K562 treated with DMSO at 1 percent for 24 hours (cell line): Measurements from ENCODE around the gene ZSWIM1. TPM values are rescaled to one million over a fixed set of nuclear protein-coding genes. Genes with fewer than 3 reads are reported as not detected.

ENCODE experiments used
- total RNA-seq: library from RNA; unstranded; fragments of 300-600 nt; gene quantifications from 2 replicates; pipeline ENCODE4 v1.2.3, GENCODE V29; 2022; ENCODE audit warnings: low read depth; ENCODE audit not compliant: insufficient read depth

Gene ZSWIM1
- 14.3 and 14.4 TPM in 2 replicates for total RNA-seq

DNA sequence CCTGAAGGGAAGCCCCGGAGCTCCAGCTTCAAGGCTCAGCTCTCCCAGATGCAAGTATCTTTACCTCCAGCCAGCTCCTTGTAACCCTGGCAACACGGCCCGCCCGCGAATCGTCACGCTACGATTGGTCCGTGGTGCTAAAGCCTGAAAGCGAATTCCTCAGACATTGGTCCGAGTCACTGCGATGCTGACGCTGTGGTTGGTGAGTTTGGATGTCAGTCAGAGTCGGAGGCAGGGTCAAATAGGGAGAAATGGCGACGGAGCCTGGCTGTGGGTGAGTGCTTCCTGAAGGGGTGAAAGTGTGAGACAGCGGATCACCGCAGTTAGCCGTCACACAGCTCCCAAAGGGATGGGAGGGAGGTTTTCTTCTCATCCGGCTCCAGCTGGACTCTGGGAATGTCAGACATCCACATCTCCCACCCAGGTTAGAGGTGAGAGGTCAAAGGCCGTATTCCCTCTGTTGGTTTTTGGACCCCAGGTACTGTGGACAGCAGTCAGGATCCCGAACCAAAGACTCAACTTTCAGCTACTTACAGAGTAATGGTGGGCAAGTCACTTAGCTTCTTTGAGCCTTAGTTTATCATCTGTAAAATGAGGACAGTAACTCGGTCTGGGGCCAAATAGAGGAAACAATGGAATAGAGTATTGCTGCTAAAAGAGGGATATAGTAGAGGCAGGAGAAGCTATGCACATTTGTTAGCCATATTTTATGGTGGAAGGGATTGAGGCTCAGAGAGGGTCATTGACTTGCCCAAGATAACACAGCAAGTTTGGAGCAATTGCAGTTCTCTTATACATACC lies at the start of gene ZSWIM1:
Gene ZSWIM1 (plus strand): TSS at position 240 of the 801 bp plus-strand sequence. CDS start 1,366 bp downstream, outside the sequence.

DNA sequence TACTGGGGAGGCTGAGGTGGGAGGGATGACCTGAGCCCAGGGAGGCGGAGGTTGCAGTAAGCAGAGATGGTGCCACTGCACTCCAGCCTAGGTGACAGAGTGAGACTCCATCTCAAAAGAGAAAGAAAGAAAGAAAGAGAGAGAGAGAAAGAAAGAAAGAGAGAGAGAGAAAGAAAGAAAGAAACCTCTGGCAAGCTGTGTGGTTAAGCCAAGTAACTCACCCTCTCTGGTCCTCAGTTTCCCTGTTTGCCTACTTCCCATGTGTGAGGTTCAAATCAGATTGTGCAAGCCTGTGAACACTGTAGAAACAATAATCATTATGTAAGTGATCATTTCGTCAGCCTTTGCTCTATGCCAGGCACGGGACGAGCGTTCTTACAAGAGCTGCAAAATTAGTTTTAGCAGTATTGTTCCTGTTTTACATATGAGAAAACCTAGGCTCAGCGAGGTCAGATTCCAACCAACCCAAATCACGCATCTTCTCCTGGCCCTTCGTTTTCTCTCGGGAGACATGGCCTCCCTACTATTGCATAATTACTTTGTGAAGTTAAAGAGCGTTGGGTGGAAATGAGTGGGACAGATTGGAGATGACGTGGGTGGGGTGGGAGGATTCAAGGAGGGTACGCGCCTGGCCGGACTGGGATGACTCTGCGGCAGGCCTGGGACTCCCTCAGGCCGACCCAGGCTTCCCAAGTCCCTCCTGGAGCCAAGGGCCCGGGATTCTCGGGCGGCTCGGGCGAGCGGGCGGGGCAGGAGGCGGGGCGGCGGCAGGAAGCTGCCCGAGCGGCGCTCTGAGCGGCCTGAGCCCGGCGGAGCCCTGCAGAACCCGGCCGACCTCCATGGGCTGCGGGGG lies 47.8 kb upstream of the ZSWIM1 start, which contains the start of gene SNX21:
Gene SNX21 (plus strand): TSS at position 770 of the 853 bp plus-strand sequence. CDS start 121 bp downstream, outside the sequence.

DNA sequence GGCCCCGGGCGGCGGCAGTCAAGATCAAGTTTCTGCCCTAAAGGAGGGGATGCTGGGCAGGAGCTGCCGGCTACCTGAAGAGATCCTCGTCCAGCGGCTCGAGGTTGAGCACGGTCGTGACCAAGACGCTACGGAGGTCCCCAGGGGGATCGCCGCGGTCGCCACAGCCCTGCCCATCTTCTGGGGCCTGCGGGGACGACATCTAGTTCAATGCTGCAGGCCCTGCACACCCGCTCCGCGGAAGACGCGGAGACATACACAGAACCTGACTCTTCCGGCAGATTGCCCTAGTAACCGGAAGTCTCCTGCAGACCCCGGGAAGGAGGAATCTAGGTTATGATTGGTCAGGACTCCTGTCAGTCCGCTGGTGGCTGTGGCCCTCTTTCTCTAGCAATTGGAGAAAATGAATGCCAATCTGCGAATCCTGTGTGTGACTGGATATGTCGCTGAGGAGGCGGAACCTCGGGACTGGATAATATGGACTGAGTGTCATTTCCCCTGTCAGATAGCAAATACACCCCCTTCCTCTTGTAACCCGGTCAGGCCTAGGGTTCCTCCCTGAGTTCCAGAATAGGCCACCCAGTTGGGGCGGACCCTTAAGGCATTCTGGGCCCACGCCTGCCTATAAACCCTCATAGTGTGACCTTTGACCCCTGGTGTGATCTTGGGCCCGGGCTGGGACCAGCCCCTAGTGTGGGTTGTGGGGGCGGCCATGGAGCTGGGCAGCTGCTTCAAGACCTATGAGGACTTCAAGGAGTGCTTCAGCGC lies 23.7 kb upstream of the ZSWIM1 start, which contains the start of the genes ACOT8 and ZSWIM3:
Gene ACOT8 (minus strand): TSS at position 279 of the 768 bp plus-strand sequence. CDS start 77 bp downstream, at position 202.
Gene ZSWIM3 (plus strand): TSS at position 501 of the 768 bp plus-strand sequence. CDS start 212 bp downstream, at position 713.

DNA sequence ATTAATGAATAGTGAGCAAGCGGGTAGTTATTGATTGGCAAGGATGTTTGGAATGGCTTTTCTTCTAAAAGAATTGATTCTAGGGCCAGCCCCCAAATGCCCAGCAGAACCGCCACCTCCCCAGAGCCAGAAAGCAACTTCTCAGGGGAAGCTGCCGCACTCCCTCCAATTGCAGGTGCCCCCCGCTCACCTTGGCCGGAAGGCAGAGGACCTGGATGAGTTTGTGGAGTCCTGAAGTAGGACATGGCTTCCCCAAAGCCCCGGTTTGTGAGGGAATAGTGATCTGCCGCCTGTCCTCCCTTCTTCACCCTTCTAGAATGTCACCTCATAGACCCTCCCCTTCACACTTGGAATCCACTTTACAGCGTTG lies 6.3 kb downstream of the ZSWIM1 start, which contains the start of gene SPATA25:
Gene SPATA25 (minus strand): TSS at position 277 of the 370 bp plus-strand sequence. CDS start 32 bp downstream, at position 245.

DNA sequence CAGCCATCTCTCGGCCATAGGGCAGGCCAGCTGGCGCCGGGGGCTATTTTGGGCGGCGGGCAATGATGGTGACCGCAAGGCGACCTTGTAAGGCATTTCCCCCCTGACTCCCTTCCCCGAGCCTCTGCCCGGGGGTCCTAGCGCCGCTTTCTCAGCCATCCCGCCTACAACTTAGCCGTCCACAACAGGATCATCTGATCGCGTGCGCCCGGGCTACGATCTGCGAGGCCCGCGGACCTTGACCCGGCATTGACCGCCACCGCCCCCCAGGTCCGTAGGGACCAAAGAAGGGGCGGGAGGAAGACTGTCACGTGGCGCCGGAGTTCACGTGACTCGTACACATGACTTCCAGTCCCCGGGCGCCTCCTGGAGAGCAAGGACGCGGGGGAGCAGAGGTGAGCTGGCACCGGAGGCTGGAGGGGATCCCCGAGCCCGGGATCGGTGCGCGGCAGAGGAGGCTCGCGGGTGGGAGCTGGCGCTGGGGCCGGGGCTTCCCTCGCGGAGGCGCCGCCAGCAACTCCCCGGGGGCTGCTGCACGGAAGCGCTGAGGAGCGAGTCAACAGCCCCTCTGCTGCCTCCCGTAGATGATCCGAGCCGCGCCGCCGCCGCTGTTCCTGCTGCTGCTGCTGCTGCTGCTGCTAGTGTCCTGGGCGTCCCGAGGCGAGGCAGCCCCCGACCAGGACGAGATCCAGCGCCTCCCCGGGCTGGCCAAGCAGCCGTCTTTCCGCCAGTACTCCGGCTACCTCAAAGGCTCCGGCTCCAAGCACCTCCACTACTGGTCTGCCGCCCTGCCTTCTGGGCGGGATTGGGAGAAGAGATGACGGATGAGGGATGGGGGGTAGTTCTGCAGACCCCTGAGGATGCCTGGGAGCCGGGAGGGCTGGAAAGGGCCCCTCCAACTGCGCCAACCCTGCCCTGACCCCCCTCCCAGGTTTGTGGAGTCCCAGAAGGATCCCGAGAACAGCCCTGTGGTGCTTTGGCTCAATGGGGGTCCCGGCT lies 10.3 kb downstream of the ZSWIM1 start, which contains the start of the genes CTSA and NEURL2:
Gene CTSA (plus strand): TSS at position 351 of the 999 bp plus-strand sequence. CDS start 234 bp downstream, at position 585.
Gene NEURL2 (minus strand): TSS at position 224 of the 999 bp plus-strand sequence. CDS start 217 bp downstream, at position 7.

DNA sequence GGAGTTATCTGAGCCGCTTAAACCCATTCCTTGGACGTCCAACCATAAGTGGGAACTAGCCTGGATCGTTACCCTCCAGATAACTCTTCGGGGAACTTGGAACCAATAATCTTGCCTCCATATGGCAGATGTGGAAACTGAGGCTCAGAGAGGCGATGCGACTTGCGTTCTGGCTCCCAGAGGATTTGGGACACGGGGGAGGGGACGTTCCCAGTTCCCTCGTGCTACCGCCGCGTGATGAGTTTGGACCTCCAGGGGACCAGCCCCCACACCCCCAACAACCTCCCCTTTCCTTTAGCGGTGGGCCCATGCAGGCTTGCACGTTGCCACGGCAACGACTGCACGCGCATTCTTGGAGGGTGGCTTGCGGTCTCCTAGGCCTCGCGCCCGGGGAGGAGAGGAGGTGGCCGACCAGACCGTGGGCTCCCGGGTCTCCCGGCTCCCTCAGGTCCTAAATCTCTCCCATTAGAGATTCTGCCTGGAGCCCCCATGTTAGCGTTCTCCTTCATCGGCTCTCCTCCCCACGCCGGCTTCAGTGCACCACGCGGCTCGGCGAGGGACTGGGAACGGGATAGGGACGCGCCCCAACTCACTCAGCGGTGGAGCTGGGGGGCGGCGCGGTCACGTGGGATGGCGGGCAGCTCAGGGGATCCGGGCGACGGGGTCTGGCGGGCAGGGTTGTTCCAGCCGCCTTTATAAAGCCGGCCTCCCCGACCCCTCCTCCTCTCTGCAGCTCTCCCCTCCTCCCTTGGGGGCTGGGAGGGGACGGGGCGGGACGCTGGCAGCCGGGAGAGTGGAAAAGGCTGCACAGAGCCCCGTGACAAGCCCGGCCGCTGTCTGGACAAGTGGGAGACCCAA lies 30.7 kb downstream of the ZSWIM1 start, which contains the start of gene PLTP:
Gene PLTP (minus strand): TSS at position 670 of the 858 bp plus-strand sequence. CDS start 703 bp downstream, outside the sequence.

Other genes starting within 250 kb of the ZSWIM1 start
- not detected in 2 replicates for gene WFDC9, start 249.9 kb upstream of the ZSWIM1 start, total RNA-seq
- not detected in 2 replicates for gene WFDC11, start 211.0 kb upstream of the ZSWIM1 start, total RNA-seq
- gene WFDC13, start 179.2 kb upstream of the ZSWIM1 start, total RNA-seq: not detected in 2 replicates
- not detected in 2 replicates for gene WFDC10B, start 176.2 kb upstream of the ZSWIM1 start, total RNA-seq
- gene SPINT4, start 158.9 kb upstream of the ZSWIM1 start, total RNA-seq: not detected in 2 replicates
- not detected in 2 replicates for gene WFDC3, start 89.3 kb upstream of the ZSWIM1 start, total RNA-seq
- gene DNTTIP1, start 89.3 kb upstream of the ZSWIM1 start, total RNA-seq: 43.2 and 49.6 TPM in 2 replicates
- 1.1 and 1.4 TPM in 2 replicates for gene UBE2C, start 68.6 kb upstream of the ZSWIM1 start, total RNA-seq
- gene TNNC2, start 53.9 kb upstream of the ZSWIM1 start, total RNA-seq: 0.63 TPM in 1 of 2 replicates, not detected in the other
- 4.5 and 9.1 TPM in 2 replicates for gene SNX21, start 47.4 kb upstream of the ZSWIM1 start, total RNA-seq
- gene ACOT8, start 23.8 kb upstream of the ZSWIM1 start, total RNA-seq: 79.1 and 83.5 TPM in 2 replicates
- gene ZSWIM3, start 23.6 kb upstream of the ZSWIM1 start, total RNA-seq: 6.3 and 7.3 TPM in 2 replicates
- 1.8 TPM in 2 replicates for gene SPATA25, start 6.4 kb downstream of the ZSWIM1 start, total RNA-seq
- gene NEURL2, start 10.0 kb downstream of the ZSWIM1 start, total RNA-seq: 5.7 and 6.2 TPM in 2 replicates
- 89.9 and 90.0 TPM in 2 replicates for gene CTSA, start 10.1 kb downstream of the ZSWIM1 start, total RNA-seq
- gene PLTP, start 30.9 kb downstream of the ZSWIM1 start, total RNA-seq: 25.1 and 27.9 TPM in 2 replicates
- 34.6 and 41.6 TPM in 2 replicates for gene PCIF1, start 53.5 kb downstream of the ZSWIM1 start, total RNA-seq
- gene ZNF335, start 91.0 kb downstream of the ZSWIM1 start, total RNA-seq: 12.7 and 16.1 TPM in 2 replicates
- gene MMP9, start 127.7 kb downstream of the ZSWIM1 start, total RNA-seq: 0.29 TPM in 1 of 2 replicates, not detected in the other
- gene SLC12A5, start 148.0 kb downstream of the ZSWIM1 start, total RNA-seq: 16.6 and 17.4 TPM in 2 replicates
- 20.7 and 23.0 TPM in 2 replicates for gene NCOA5, start 208.7 kb downstream of the ZSWIM1 start, total RNA-seq
- gene CD40, start 237.1 kb downstream of the ZSWIM1 start, total RNA-seq: 6.3 and 7.7 TPM in 2 replicates